ENCODE data around the gene HDAC2. TPM values are rescaled to one million over a fixed set of nuclear protein-coding genes. Genes with fewer than 3 reads are reported as not detected.

The HDAC2 gene
- total and polyA plus RNA-seq, 5 donors from 2014 or later, result 46.5 to 80.9 (median 71.5) TPM

GRCh38 chr6:113888956-113889630 lies 81.9 kb downstream of the HDAC2 start:
- H3K9me3 ChIP-seq (ENCODE audit: control insufficient read depth in 2 of 2, low read length in 2 of 2), result no peaks in the 10 kb centered on the region
- ATAC-seq (ENCODE audit: low read depth in 2 of 2) (no peak), DNase-seq (no peak)
- H3K9me3 Mint-ChIP-seq, result peaks cover 0 to 4% (median 2%) of the 10 kb centered on the region in 7 donors
- H3K27ac Mint-ChIP-seq, result no peak overlapping the region
- H3K36me3 ChIP-seq (ENCODE audit: control insufficient read depth, insufficient read depth, low read length), result no peaks in the 10 kb centered on the region
- H3K27me3 Mint-ChIP-seq, result peaks cover 9% of the 10 kb centered on the region
- no peaks in the 10 kb centered on the region for H3K36me3 Mint-ChIP-seq
- no peak overlapping the region for H3K27ac ChIP-seq (ENCODE audit: insufficient read depth, low read length, poor library complexity, severe bottlenecking)
- H3K4me1 ChIP-seq (ENCODE audit: control insufficient read depth, insufficient read depth, low read length, poor library complexity, severe bottlenecking), result no peaks in the 10 kb centered on the region
- H3K4me1 Mint-ChIP-seq, result no peaks in the 10 kb centered on the region
- H3K4me3 Mint-ChIP-seq, result no peak overlapping the region
- no peak overlapping the region for H3K4me3 ChIP-seq (ENCODE audit: low read depth, low read length)
- H3K27me3 ChIP-seq (ENCODE audit: control insufficient read depth, insufficient read depth, low read length), result no peaks in the 10 kb centered on the region

- Mint-ChIP-seq H3K4me1 (no peaks in the 10 kb centered on the region), H3K36me3 (no peaks in the 10 kb centered on the region), H3K9me3 (peaks cover 0 to 4% (median 2%) of the 10 kb centered on the region in 7 donors), H3K27me3 (peaks cover 9% of the 10 kb centered on the region), H3K27ac (no peak overlapping the region), H3K4me3 (no peak overlapping the region)
- Histone ChIP-seq H3K27ac (ENCODE audit: insufficient read depth, low read length, poor library complexity, severe bottlenecking) (no peak overlapping the region), H3K27me3 (ENCODE audit: control insufficient read depth, insufficient read depth, low read length) (peaks cover 2% of the 10 kb centered on the region), H3K36me3 (ENCODE audit: control insufficient read depth, insufficient read depth, low read length) (no peaks in the 10 kb centered on the region), H3K9me3 (ENCODE audit: control insufficient read depth in 2 of 2, low read length in 2 of 2) (no peaks in the 10 kb centered on the region), H3K4me3 (ENCODE audit: low read depth, low read length) (no peak overlapping the region), H3K4me1 (ENCODE audit: control insufficient read depth, insufficient read depth, low read length, poor library complexity, severe bottlenecking) (no peaks in the 10 kb centered on the region)
- ATAC-seq (ENCODE audit: low read depth in 2 of 2) (no peak), DNase-seq (no peak)
Measured at GRCh38 chr6:113888493-113888892, 82.5 kb downstream of the HDAC2 start.

GRCh38 chr6:113886512-113886911 lies 84.4 kb downstream of the HDAC2 start:
- no peak overlapping the region for H3K4me3 ChIP-seq (ENCODE audit: low read depth, low read length)
- H3K36me3 Mint-ChIP-seq, result no peaks in the 10 kb centered on the region
- peaks cover 0 to 3% (median 0%) of the 10 kb centered on the region in 7 donors for H3K9me3 Mint-ChIP-seq
- H3K4me1 ChIP-seq (ENCODE audit: control insufficient read depth, insufficient read depth, low read length, poor library complexity, severe bottlenecking), result no peaks in the 10 kb centered on the region
- no peaks in the 10 kb centered on the region for H3K9me3 ChIP-seq (ENCODE audit: control insufficient read depth in 2 of 2, low read length in 2 of 2)
- peaks cover 3% of the 10 kb centered on the region for H3K27me3 ChIP-seq (ENCODE audit: control insufficient read depth, insufficient read depth, low read length)
- no peaks in the 10 kb centered on the region for H3K36me3 ChIP-seq (ENCODE audit: control insufficient read depth, insufficient read depth, low read length)
- no peaks in the 10 kb centered on the region for H3K4me1 Mint-ChIP-seq
- DNase-seq (no peak), ATAC-seq (ENCODE audit: low read depth in 2 of 2) (no peak)
- no peak overlapping the region for H3K27ac Mint-ChIP-seq
- H3K27me3 Mint-ChIP-seq, result peaks cover 8% of the 10 kb centered on the region
- H3K27ac ChIP-seq (ENCODE audit: insufficient read depth, low read length, poor library complexity, severe bottlenecking), result no peak overlapping the region
- H3K4me3 Mint-ChIP-seq, result no peak overlapping the region

GRCh38 chr6:113884011-113884410 lies 86.9 kb downstream of the HDAC2 start:
- no peaks in the 10 kb centered on the region for H3K36me3 ChIP-seq (ENCODE audit: control insufficient read depth, insufficient read depth, low read length)
- no peak overlapping the region for H3K27ac ChIP-seq (ENCODE audit: insufficient read depth, low read length, poor library complexity, severe bottlenecking)
- H3K27me3 ChIP-seq (ENCODE audit: control insufficient read depth, insufficient read depth, low read length), result peaks cover 3% of the 10 kb centered on the region
- H3K4me3 ChIP-seq (ENCODE audit: low read depth, low read length), result no peak overlapping the region
- no peak for DNase-seq
- Mint-ChIP-seq H3K27me3 (peaks cover 19% of the 10 kb centered on the region), H3K4me3 (no peak overlapping the region), H3K27ac (no peak overlapping the region), H3K4me1 (no peaks in the 10 kb centered on the region), H3K9me3 (peaks cover 0 to 2% (median 0%) of the 10 kb centered on the region in 7 donors), H3K36me3 (no peaks in the 10 kb centered on the region)
- ATAC-seq (ENCODE audit: low read depth in 2 of 2), result no peak
- no peaks in the 10 kb centered on the region for H3K4me1 ChIP-seq (ENCODE audit: control insufficient read depth, insufficient read depth, low read length, poor library complexity, severe bottlenecking)
- H3K9me3 ChIP-seq (ENCODE audit: control insufficient read depth in 2 of 2, low read length in 2 of 2), result no peaks in the 10 kb centered on the region

Other genes with a start within 250 kb of the HDAC2 start
- not detected for gene MARCKS, start 113.8 kb downstream of the HDAC2 start, total RNA-seq
- under 1 TPM in 2 of 4 donors, not detected in 2; 0.03 to 0.07 TPM for gene MARCKS, start 113.8 kb downstream of the HDAC2 start, polyA plus RNA-seq

All from CD4-positive, CD25-positive, alpha-beta regulatory T cell (primary cell).